GM21786 (cell line): ENCODE results near the gene TMEM192.
"Not testable (repeated sequence)": the region's sequence is repeated elsewhere in the genome, so short reads cannot be mapped to it uniquely, and the experiment has no call there.

ENCODE experiments used
- ATAC-seq: cut with Tn5 transposase; IDR thresholded peaks from one replicate; pipeline ENCODE4 v1.9.1; 2021; ENCODE audit not compliant: unreplicated experiment

TMEM192 gene

GRCh38 chr4:165112368-165113121 is at the start of gene TMEM192:
TMEM192 (minus strand) TSS chr4:165112860; CDS start chr4:165112773, 87 bp downstream.
- peak; percentile 95 for ATAC-seq

GRCh38 chr4:165158762-165159161 is 46.1 kb upstream of the TMEM192 start:
- ATAC-seq, result no peak

- no peak for ATAC-seq
Observed at GRCh38 chr4:165156906-165157305, 44.2 kb upstream of the TMEM192 start.

- ATAC-seq, result no peak
Observed at GRCh38 chr4:165154482-165154881, 41.8 kb upstream of the TMEM192 start.

- no peak for ATAC-seq
Observed at GRCh38 chr4:165152527-165152926, 39.9 kb upstream of the TMEM192 start.

GRCh38 chr4:165151734-165152133 is 39.1 kb upstream of the TMEM192 start:
- no peak for ATAC-seq

- no peak for ATAC-seq
Observed at GRCh38 chr4:165150545-165150944, 37.9 kb upstream of the TMEM192 start.

GRCh38 chr4:165138843-165139242 is 26.2 kb upstream of the TMEM192 start:
- ATAC-seq, result no peak

- no peak for ATAC-seq
Observed at GRCh38 chr4:165137205-165137604, 24.5 kb upstream of the TMEM192 start.

- no peak for ATAC-seq
Observed at GRCh38 chr4:165136529-165136928, 23.9 kb upstream of the TMEM192 start.

GRCh38 chr4:165133150-165133549 is 20.5 kb upstream of the TMEM192 start:
- ATAC-seq, result no peak

- peak; percentile 78 for ATAC-seq
Observed at GRCh38 chr4:165131247-165131832, 18.7 kb upstream of the TMEM192 start.

GRCh38 chr4:165129924-165130323 is 17.3 kb upstream of the TMEM192 start:
- no peak for ATAC-seq

GRCh38 chr4:165125869-165126499 is 13.3 kb upstream of the TMEM192 start:
- not testable (repeated sequence) for ATAC-seq

GRCh38 chr4:165124488-165124887 is 11.8 kb upstream of the TMEM192 start:
- no peak for ATAC-seq

GRCh38 chr4:165118256-165118909 is 5.7 kb upstream of the TMEM192 start:
- ATAC-seq, result peak; percentile 84

GRCh38 chr4:165115301-165115700 is 2.6 kb upstream of the TMEM192 start:
- no peak for ATAC-seq

- no peak for ATAC-seq
Observed at GRCh38 chr4:165111906-165112367, 723 bp downstream of the TMEM192 start.

GRCh38 chr4:165106518-165106917 is 6.1 kb downstream of the TMEM192 start:
- no peak for ATAC-seq

GRCh38 chr4:165101641-165102040 is 11.0 kb downstream of the TMEM192 start:
- ATAC-seq, result no peak

GRCh38 chr4:165096776-165097175 is 15.9 kb downstream of the TMEM192 start:
- ATAC-seq, result peak; percentile 68
